Loucy (cell line): ENCODE data around the gene MBNL1.

Experiments used
- H2AFZ ChIP-seq: fragments of 200-600 bp; sonication (generic); 2 replicates; pipeline ENCODE4 v1.6.0; 2016; ENCODE audit warnings: antibody characterized with exemption, mild to moderate bottlenecking, low read length, moderate library complexity
- H3F3A ChIP-seq: fragments of 200-600 bp; 2 replicates; pipeline ENCODE4 v1.6.0; 2016; ENCODE audit warnings: antibody characterized with exemption, low read depth, mild to moderate bottlenecking
- H3K27me3 ChIP-seq: fragments of 200-600 bp; sonication (generic); 2 replicates; pipeline ENCODE4 v1.6.1; 2014; ENCODE audit warnings: low read length, mild to moderate bottlenecking; ENCODE audit not compliant: insufficient read depth, poor library complexity, severe bottlenecking
- H3K36me3 ChIP-seq: fragments of 200-600 bp; sonication (generic); 2 replicates; pipeline ENCODE4 v1.6.1; 2016; ENCODE audit warnings: low read length; ENCODE audit not compliant: insufficient read depth
- H3K4me1 ChIP-seq: fragments of 200-600 bp; sonication (generic); 2 replicates; pipeline ENCODE4 v1.5.1; 2014; ENCODE audit warnings: low read length, mild to moderate bottlenecking; ENCODE audit not compliant: insufficient read depth, poor library complexity, severe bottlenecking
- H3K4me2 ChIP-seq: fragments of 200-600 bp; sonication (generic); 2 replicates; pipeline ENCODE4 v1.6.0; 2014; ENCODE audit warnings: antibody characterized with exemption, low read length, low read depth, mild to moderate bottlenecking; ENCODE audit not compliant: poor library complexity, severe bottlenecking
- H3K4me3 ChIP-seq: fragments of 200-600 bp; sonication (generic); 2 replicates; pipeline ENCODE4 v1.5.1; 2014; ENCODE audit warnings: low read length, mild to moderate bottlenecking, mixed read lengths; ENCODE audit not compliant: poor library complexity, severe bottlenecking
- H3K79me2 ChIP-seq: fragments of 200-600 bp; sonication (generic); 2 replicates; pipeline ENCODE4 v1.6.1; 2014; ENCODE audit warnings: low read length; ENCODE audit not compliant: insufficient read depth
- H3K9ac ChIP-seq: fragments of 200-600 bp; sonication (generic); 2 replicates; pipeline ENCODE4 v1.6.0; 2014; ENCODE audit warnings: mild to moderate bottlenecking, low read depth, low read length, moderate library complexity; ENCODE audit not compliant: poor library complexity, severe bottlenecking
- H3K9me2 ChIP-seq: fragments of 200-600 bp; sonication (generic); replicated peaks from 2 replicates; pipeline ENCODE4 v1.6.1; 2016; ENCODE audit warnings: low read depth, low read length, mixed read lengths
- H3K9me3 ChIP-seq: fragments of 200-600 bp; sonication (generic); 2 replicates; pipeline ENCODE4 v1.6.1; 2014; ENCODE audit warnings: mild to moderate bottlenecking, antibody characterized with exemption, low read length, low read depth; ENCODE audit not compliant: insufficient read depth
- H4K20me1 ChIP-seq: fragments of 200-600 bp; sonication (generic); 2 replicates; pipeline ENCODE4 v1.6.0; 2014; ENCODE audit warnings: antibody characterized with exemption, low read length, mild to moderate bottlenecking; ENCODE audit not compliant: insufficient read depth, poor library complexity, severe bottlenecking
- EZH2phosphoT487 ChIP-seq: fragments of 200-600 bp; IDR thresholded peaks from 2 replicates; pipeline ENCODE4 v1.6.1; 2018; ENCODE audit warnings: antibody characterized with exemption, mild to moderate bottlenecking, moderate library complexity, borderline replicate concordance
- TF ChIP-seq, protein P1 (sequence below): fragments of 200-600 bp; sonication (generic); conservative IDR thresholded peaks from 2 replicates; pipeline ENCODE4 v1.5.1; 2014; ENCODE audit warnings: mild to moderate bottlenecking, antibody characterized with exemption, low read length

MBNL1 gene

DNA sequence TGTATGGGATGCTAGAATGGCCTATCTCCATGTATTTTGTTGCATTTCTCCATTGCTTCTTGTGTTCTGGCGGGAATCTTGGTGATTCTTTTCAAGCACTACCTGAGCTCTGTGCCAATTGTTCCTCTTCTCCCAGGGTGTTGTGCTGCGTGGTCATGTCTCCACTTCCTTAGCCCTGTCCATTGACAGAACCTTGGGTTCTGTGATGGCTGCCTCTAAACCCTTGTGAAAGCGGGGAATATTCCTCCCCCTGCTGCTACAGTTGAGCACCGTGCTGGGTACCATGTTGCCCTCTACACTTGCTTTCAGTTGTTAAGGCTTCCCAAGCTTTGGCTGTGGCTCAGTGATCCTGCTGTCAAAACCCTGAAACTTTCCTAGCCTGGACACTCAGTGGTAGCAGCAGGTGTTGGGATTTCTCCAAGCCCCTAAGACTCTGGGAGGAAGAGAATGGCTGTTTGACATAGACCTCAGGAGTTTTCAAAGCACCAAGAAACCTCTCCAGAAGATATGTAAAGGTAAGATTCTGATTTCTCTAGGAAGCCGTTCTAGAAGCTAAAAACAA, 69.5 kb downstream of the MBNL1 start:
- Histone ChIP-seq H3K36me3 (peaks cover 58% of the 10 kb centered on the region), H4K20me1 (peaks cover 65% of the 10 kb centered on the region), H3K4me2 (no peak overlapping the region), H3K9me2 (no peaks in the 10 kb centered on the region), H3K9ac (no peak overlapping the region), H2AFZ (no peak overlapping the region), H3K9me3 (no peaks in the 10 kb centered on the region), H3F3A (no peaks in the 10 kb centered on the region), H3K4me3 (no peak overlapping the region), H3K79me2 (peaks cover 91% of the 10 kb centered on the region), H3K27me3 (no peaks in the 10 kb centered on the region), H3K4me1 (peaks cover 3% of the 10 kb centered on the region)
- TF ChIP-seq EZH2phosphoT487, result no peak
- TF ChIP-seq, protein P1, sequence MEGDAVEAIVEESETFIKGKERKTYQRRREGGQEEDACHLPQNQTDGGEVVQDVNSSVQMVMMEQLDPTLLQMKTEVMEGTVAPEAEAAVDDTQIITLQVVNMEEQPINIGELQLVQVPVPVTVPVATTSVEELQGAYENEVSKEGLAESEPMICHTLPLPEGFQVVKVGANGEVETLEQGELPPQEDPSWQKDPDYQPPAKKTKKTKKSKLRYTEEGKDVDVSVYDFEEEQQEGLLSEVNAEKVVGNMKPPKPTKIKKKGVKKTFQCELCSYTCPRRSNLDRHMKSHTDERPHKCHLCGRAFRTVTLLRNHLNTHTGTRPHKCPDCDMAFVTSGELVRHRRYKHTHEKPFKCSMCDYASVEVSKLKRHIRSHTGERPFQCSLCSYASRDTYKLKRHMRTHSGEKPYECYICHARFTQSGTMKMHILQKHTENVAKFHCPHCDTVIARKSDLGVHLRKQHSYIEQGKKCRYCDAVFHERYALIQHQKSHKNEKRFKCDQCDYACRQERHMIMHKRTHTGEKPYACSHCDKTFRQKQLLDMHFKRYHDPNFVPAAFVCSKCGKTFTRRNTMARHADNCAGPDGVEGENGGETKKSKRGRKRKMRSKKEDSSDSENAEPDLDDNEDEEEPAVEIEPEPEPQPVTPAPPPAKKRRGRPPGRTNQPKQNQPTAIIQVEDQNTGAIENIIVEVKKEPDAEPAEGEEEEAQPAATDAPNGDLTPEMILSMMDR, result no peak

DNA sequence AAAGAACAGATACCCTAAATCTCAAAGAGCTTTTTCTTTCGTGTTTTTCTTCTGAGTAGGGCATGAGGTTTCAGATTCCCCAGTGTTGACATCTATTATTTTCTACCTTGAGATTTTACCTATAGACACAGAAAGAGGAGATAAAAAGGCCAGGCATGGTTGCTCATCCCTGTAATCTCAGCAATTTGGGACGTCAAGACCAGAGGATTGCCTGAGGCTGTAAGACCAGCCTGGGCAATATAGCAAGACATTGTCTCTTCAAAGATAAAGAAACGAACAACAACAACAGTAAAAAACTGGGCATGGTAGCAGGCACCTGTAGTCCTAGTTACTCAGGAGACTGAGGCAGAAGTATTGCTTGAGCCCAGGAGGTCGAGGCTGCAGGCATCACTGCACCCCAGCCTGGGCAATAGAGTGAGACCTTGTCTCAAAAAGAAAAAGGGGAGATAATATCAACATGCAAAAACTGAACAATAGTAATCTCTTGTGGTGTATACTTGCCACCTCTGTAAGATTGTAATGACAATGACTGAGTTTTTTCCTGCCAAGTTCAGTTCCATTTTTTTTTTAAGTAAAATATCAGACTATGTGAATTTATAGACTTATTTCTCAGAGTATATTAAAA, 71.3 kb downstream of the MBNL1 start:
- H4K20me1 ChIP-seq, result peaks cover 53% of the 10 kb centered on the region
- H3K4me2 ChIP-seq, result no peak overlapping the region
- H3K9me3 ChIP-seq, result no peaks in the 10 kb centered on the region
- TF ChIP-seq EZH2phosphoT487, result no peak
- TF ChIP-seq, protein P1, result no peak
- H3K36me3 ChIP-seq, result peaks cover 60% of the 10 kb centered on the region
- H3K79me2 ChIP-seq, result peaks cover 89% of the 10 kb centered on the region
- no peaks in the 10 kb centered on the region for H3K27me3 ChIP-seq
- H3K4me3 ChIP-seq, result no peak overlapping the region
- H3K9ac ChIP-seq, result no peak overlapping the region
- H3F3A ChIP-seq, result no peaks in the 10 kb centered on the region
- no peak overlapping the region for H2AFZ ChIP-seq
- no peaks in the 10 kb centered on the region for H3K9me2 ChIP-seq
- peaks cover under 1% of the 10 kb centered on the region for H3K4me1 ChIP-seq

DNA sequence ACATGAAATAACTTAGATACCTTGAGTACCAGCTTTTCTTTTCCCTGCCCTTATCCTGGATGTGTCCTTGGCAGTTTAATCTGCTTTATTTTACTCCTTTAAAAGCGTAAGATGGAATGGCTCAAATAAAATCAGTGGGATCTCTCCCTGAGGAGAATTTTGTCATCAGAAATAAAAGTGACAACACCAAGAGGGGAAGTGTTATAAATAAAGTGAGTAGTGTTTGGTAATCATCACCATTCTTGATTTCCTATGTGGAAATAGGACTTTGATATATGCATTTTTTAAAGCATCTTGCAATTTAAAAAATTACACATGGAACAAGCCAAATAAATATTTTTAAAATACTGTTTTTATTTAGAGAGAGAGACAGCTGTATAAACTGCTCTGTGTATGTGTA, 76.5 kb downstream of the MBNL1 start:
- no peaks in the 10 kb centered on the region for H3K4me1 ChIP-seq
- peaks cover 48% of the 10 kb centered on the region for H4K20me1 ChIP-seq
- TF ChIP-seq EZH2phosphoT487, result no peak
- TF ChIP-seq, protein P1, result no peak
- no peaks in the 10 kb centered on the region for H3K9me2 ChIP-seq
- H3K4me2 ChIP-seq, result no peak overlapping the region
- H2AFZ ChIP-seq, result no peak overlapping the region
- no peaks in the 10 kb centered on the region for H3K9me3 ChIP-seq
- no peak overlapping the region for H3K4me3 ChIP-seq
- no peak overlapping the region for H3K9ac ChIP-seq
- peaks cover 94% of the 10 kb centered on the region for H3K79me2 ChIP-seq
- no peaks in the 10 kb centered on the region for H3F3A ChIP-seq
- H3K36me3 ChIP-seq, result peaks cover 43% of the 10 kb centered on the region
- H3K27me3 ChIP-seq, result no peaks in the 10 kb centered on the region
